Glutamatergic neuron (in vitro differentiated cells): ENCODE data around the gene ASAP3. TPM values are rescaled to one million over a fixed set of nuclear protein-coding genes. Genes with fewer than 3 reads are reported as not detected.

ENCODE experiments used
- DNase-seq: peaks from one replicate; pipeline ENCODE4 v3.0.0; 2022
- H3K27ac Mint-ChIP-seq: one replicate; pipeline ENCODE4 v1.8.0; 2020; ENCODE audit warnings: mild to moderate bottlenecking, mixed read lengths, inconsistent platforms; ENCODE audit not compliant: unreplicated experiment
- H3K27me3 Mint-ChIP-seq: one replicate; pipeline ENCODE4 v1.8.0; 2020; ENCODE audit warnings: mild to moderate bottlenecking, moderate library complexity, mixed read lengths, inconsistent platforms; ENCODE audit not compliant: unreplicated experiment
- H3K36me3 Mint-ChIP-seq: one replicate; pipeline ENCODE4 v1.8.0; 2020; ENCODE audit warnings: mild to moderate bottlenecking, mixed read lengths, inconsistent platforms; ENCODE audit not compliant: unreplicated experiment
- H3K4me1 Mint-ChIP-seq: one replicate; pipeline ENCODE4 v1.8.0; 2020; ENCODE audit warnings: mild to moderate bottlenecking, low read depth, mixed read lengths, inconsistent platforms; ENCODE audit not compliant: unreplicated experiment
- H3K4me3 Mint-ChIP-seq: one replicate; pipeline ENCODE4 v1.8.0; 2020; ENCODE audit warnings: mild to moderate bottlenecking, mixed read lengths, inconsistent platforms; ENCODE audit not compliant: unreplicated experiment
- H3K9me3 Mint-ChIP-seq: one replicate; pipeline ENCODE4 v1.8.0; 2020; ENCODE audit warnings: mild to moderate bottlenecking, moderate library complexity, mixed read lengths, inconsistent platforms; ENCODE audit not compliant: unreplicated experiment
- total RNA-seq: library from RNA; stranded (reverse); fragmentation: NEBNext Ultra II Directional; extraction: Animal tissue kit (Norgen Biotek cat#: 25700); gene quantifications from one replicate; pipeline ENCODE4 v1.2.1, GENCODE V29; 2021; ENCODE audit not compliant: unreplicated experiment
- TF ChIP-seq, protein P1 (sequence below): fragments of 200-600 bp; sonication (generic); IDR thresholded peaks from one replicate; pipeline ENCODE4 v1.5.0; 2021; ENCODE audit not compliant: partially characterized antibody, unreplicated experiment

The ASAP3 gene
- total RNA-seq, 1 donor from 2014 or later: 53.5 TPM

DNA sequence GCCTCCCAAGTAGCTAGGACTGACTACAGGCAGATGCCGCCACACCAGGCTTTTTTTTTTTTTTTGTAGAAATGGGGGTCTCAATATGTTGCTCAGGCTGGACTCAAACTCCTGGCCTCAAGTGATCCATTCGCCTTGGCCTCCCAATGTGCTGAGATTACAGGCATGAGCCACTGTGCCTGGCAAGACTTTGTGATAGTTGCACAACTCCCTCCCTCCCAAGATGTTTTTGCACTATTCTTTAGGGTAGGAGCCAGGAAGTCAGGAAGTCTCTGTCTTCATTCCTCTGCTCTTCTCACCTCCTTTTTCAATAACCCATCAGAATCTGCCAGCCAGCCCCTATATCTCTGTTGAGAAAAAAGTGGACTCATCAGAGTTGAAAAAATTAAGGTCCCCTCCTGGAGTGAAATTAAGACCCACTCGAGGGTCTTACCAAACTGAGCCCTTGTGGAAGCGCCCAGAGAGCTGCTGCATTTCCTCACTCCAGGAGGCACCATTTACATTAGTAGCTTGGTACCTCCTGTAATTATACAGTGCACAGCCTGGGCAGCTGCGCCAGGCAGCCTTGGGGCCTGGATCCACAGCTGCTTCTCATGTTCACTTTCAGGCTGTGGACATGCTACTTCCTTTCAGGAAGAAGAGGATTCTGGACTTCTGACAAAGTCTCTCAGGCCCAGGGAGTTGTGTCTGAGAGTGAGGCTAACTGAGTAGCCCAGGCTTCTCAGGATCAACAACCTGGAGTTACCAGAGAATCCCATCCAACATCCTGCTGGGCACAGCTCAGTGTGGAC, 83.5 kb downstream of the ASAP3 start:
- no peaks in the 10 kb centered on the region for H3K4me1 Mint-ChIP-seq
- no peak overlapping the region for H3K4me3 Mint-ChIP-seq
- H3K27ac Mint-ChIP-seq: no peak overlapping the region
- peaks cover 2% of the 10 kb centered on the region for H3K9me3 Mint-ChIP-seq
- DNase-seq: no peak
- no peaks in the 10 kb centered on the region for H3K36me3 Mint-ChIP-seq
- H3K27me3 Mint-ChIP-seq: peaks cover 13% of the 10 kb centered on the region
- TF ChIP-seq, protein P1, sequence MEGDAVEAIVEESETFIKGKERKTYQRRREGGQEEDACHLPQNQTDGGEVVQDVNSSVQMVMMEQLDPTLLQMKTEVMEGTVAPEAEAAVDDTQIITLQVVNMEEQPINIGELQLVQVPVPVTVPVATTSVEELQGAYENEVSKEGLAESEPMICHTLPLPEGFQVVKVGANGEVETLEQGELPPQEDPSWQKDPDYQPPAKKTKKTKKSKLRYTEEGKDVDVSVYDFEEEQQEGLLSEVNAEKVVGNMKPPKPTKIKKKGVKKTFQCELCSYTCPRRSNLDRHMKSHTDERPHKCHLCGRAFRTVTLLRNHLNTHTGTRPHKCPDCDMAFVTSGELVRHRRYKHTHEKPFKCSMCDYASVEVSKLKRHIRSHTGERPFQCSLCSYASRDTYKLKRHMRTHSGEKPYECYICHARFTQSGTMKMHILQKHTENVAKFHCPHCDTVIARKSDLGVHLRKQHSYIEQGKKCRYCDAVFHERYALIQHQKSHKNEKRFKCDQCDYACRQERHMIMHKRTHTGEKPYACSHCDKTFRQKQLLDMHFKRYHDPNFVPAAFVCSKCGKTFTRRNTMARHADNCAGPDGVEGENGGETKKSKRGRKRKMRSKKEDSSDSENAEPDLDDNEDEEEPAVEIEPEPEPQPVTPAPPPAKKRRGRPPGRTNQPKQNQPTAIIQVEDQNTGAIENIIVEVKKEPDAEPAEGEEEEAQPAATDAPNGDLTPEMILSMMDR: no peak

DNA sequence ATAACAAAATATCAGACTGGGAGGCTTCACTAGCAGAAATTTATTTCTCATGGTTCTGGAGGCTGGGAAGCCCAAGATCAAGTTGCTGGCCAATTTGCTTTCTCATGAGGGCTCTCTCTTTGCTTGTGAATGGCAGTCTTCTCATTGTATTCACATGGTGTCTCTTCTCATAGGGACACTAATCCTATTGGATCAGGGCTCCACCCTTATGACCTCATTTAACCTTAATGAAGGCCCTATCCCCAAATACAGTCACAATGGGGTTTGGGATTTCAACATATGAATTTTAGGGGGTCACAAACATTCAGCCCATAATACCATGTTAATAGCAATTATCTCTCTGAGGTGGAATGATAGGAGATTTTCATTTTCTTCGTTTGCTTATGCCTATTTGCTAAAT, 84.8 kb downstream of the ASAP3 start:
- Mint-ChIP-seq H3K4me1 (no peaks in the 10 kb centered on the region), H3K4me3 (no peak overlapping the region), H3K9me3 (peaks cover 2% of the 10 kb centered on the region), H3K36me3 (peaks cover under 1% of the 10 kb centered on the region), H3K27ac (no peak overlapping the region), H3K27me3 (peaks cover 17% of the 10 kb centered on the region)
- TF ChIP-seq, protein P1: no peak
- DNase-seq: no peak

DNA sequence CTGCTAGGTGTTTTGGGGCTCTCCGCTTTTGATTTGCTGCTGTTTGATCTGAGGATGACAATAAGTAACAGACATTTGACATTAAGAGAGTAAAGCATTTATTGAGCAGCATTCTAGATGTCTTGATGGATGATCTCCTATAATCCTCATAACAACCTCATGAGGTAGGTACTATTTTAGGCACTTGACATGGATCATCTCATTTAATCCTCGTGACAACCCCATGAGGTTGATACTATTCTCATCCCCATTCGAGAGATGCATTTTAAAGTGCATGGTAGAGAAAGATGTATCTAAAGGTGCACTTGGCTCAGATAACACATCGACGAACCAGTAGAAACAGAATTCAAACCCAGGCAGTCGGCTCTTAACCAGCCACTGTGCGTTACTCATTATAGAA, 86.1 kb downstream of the ASAP3 start:
- DNase-seq: no peak
- H3K27ac Mint-ChIP-seq: no peak overlapping the region
- no peak overlapping the region for H3K4me3 Mint-ChIP-seq
- peaks cover 2% of the 10 kb centered on the region for H3K9me3 Mint-ChIP-seq
- TF ChIP-seq, protein P1: no peak
- H3K4me1 Mint-ChIP-seq: no peaks in the 10 kb centered on the region
- peaks cover 6% of the 10 kb centered on the region for H3K36me3 Mint-ChIP-seq
- peaks cover 21% of the 10 kb centered on the region for H3K27me3 Mint-ChIP-seq

DNA sequence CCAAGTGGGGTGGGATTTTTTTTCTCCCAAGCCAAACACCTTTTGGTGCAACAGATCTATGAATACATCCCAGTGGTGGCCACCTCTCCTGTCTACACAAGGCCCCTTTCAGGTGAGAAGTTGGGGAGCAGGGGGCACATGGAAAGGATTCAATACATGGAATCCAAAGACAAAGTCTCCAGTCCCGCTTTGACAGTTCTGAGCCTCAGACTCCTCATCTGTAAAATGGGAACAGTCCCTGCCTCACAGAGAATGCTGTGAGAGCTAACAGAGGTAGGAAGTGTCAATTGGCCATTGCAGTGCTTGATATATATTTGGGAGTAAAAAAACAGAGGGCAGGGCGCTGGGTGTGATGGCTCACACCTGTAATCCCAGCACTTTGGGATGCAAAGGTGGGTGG, 87.6 kb downstream of the ASAP3 start:
- no peak for DNase-seq
- TF ChIP-seq, protein P1: no peak
- no peak overlapping the region for H3K4me3 Mint-ChIP-seq
- peaks cover 21% of the 10 kb centered on the region for H3K27me3 Mint-ChIP-seq
- no peaks in the 10 kb centered on the region for H3K4me1 Mint-ChIP-seq
- H3K27ac Mint-ChIP-seq: no peak overlapping the region
- peaks cover 2% of the 10 kb centered on the region for H3K9me3 Mint-ChIP-seq
- peaks cover 6% of the 10 kb centered on the region for H3K36me3 Mint-ChIP-seq

DNA sequence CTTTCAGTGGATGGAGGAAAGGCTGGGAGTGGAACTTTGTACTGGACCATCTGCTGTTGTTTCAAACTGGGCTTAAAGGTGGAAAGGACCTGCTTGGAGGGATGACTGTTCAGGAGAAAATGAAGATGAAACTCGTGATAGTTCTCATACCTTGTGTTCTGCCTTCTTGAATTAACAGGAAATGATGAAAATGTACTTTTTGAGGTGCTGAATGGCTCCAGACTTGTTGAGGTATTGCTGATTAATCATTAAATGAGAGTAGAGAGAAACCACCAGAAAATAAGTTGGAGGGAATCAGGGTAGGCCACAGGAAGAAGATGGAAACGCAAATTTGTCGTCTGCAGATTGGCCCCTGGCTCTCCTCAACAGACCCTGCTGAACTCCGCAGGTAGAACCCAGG, 88.1 kb downstream of the ASAP3 start:
- DNase-seq: no peak
- no peaks in the 10 kb centered on the region for H3K4me1 Mint-ChIP-seq
- H3K27ac Mint-ChIP-seq: no peak overlapping the region
- TF ChIP-seq, protein P1: no peak
- peaks cover 22% of the 10 kb centered on the region for H3K27me3 Mint-ChIP-seq
- H3K4me3 Mint-ChIP-seq: no peak overlapping the region
- peaks cover 2% of the 10 kb centered on the region for H3K9me3 Mint-ChIP-seq
- H3K36me3 Mint-ChIP-seq: peaks cover 6% of the 10 kb centered on the region
